Panc1 (cell line): ENCODE data around the gene ACTRT2.

Experiments used
- CTCF ChIP-seq: fragments of 450-650 bp; IDR thresholded peaks from 2 replicates; pipeline ENCODE4 v1.5.1; 2017; ENCODE audit warnings: mild to moderate bottlenecking
- POLR2AphosphoS5 ChIP-seq: IDR thresholded peaks from 2 replicates; pipeline ENCODE4 v1.6.1; 2012; ENCODE audit warnings: mild to moderate bottlenecking, low read depth, low read length, moderate library complexity
- REST ChIP-seq, 2 experiments: IDR thresholded peaks; 2 replicates each; pipeline ENCODE4 v1.6.1; 2011 to 2012; ENCODE audit warnings: low read depth in 2 of 2, control low read depth in 1 of 2, low read length in 1 of 2, mild to moderate bottlenecking in 1 of 2, moderate library complexity in 1 of 2; ENCODE audit not compliant: insufficient read depth in 1 of 2

- no peak for TF ChIP-seq POLR2AphosphoS5
- no peak for TF ChIP-seq CTCF
- TF ChIP-seq REST (IDR thresholded peaks at IDR 0.05; ENCODE audit: insufficient read depth in 1 of 2, low read depth in 2 of 2, low read length in 1 of 2) = no peak
Observed at GRCh38 chr1:3067671-3068563, 46.6 kb downstream of the ACTRT2 start.
